B cell (primary cell): ENCODE measurements around the gene ZNF710.
"Not testable (repeated sequence)": the region's sequence is repeated elsewhere in the genome, so short reads cannot be mapped to it uniquely, and the experiment has no call there.

ENCODE experiments used
- EZH2 ChIP-seq: IDR thresholded peaks from 2 replicates; pipeline ENCODE4 v1.6.1; 2012; ENCODE audit warnings: borderline replicate concordance, low read depth, mild to moderate bottlenecking, moderate library complexity, low read length; ENCODE audit not compliant: insufficient read depth, poor library complexity, severe bottlenecking
- TF ChIP-seq, protein P1 (sequence below): fragments of 200-600 bp; IDR thresholded peaks from one replicate; pipeline ENCODE4 v1.8.0; 2022; ENCODE audit warnings: antibody characterized with exemption, mild to moderate bottlenecking

DNA sequence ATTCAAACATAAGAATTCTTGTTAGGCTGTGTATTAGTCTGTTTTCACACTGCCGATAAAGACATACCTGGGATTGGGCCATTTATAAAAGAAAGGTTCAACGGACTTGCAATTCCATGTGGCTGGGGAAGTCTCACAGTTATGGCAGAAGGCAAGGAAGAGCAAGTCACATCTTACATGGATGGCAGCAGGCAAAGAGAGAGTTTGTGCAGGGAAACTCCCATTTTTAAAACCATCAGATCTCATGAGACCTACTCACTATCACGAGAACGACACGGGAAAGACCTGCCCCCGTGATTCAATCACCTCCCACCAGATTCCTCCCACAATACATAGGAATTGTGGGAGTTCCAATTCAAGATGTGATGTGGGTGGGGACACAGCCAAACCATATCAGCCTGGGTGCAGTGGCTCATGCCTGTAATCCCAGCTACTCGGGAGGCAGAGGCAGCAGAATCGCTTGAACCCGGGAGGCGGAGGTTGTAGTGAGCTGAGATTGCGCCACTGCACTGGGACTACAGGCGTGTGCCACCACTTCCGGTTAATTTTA lies 45.6 kb upstream of the ZNF710 start:
- TF ChIP-seq, protein P1, sequence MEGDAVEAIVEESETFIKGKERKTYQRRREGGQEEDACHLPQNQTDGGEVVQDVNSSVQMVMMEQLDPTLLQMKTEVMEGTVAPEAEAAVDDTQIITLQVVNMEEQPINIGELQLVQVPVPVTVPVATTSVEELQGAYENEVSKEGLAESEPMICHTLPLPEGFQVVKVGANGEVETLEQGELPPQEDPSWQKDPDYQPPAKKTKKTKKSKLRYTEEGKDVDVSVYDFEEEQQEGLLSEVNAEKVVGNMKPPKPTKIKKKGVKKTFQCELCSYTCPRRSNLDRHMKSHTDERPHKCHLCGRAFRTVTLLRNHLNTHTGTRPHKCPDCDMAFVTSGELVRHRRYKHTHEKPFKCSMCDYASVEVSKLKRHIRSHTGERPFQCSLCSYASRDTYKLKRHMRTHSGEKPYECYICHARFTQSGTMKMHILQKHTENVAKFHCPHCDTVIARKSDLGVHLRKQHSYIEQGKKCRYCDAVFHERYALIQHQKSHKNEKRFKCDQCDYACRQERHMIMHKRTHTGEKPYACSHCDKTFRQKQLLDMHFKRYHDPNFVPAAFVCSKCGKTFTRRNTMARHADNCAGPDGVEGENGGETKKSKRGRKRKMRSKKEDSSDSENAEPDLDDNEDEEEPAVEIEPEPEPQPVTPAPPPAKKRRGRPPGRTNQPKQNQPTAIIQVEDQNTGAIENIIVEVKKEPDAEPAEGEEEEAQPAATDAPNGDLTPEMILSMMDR, result not testable (repeated sequence)
- TF ChIP-seq EZH2, result not testable (repeated sequence)
